K562 (cell line): ENCODE measurements around the gene SHISA9.

Experiments used
- TCF7L2 ChIP-seq: fragments of 150-350 bp; IDR thresholded peaks from 2 replicates; pipeline ENCODE4 v1.6.1; 2016; ENCODE audit warnings: low read depth, mild to moderate bottlenecking, low read length, moderate library complexity
- UBTF ChIP-seq, 2 experiments: IDR thresholded peaks; 2 replicates each; pipeline ENCODE4 v1.6.1; 2012; ENCODE audit warnings: improper control_type of control experiment in 2 of 2, low read depth in 2 of 2, low read length in 2 of 2, borderline replicate concordance in 1 of 2

GRCh38 chr16:12920739-12921138, 19.3 kb downstream of the SHISA9 start:
- no peak for TF ChIP-seq TCF7L2
- no peak for TF ChIP-seq UBTF (IDR thresholded peaks at IDR 0.05; ENCODE audit: borderline replicate concordance in 1 of 2, low read depth in 2 of 2, low read length in 2 of 2)
